HepG2 (cell line): Measurements from ENCODE around the gene ZNF177. TPM values are rescaled to one million over a fixed set of nuclear protein-coding genes. Genes with fewer than 3 reads are reported as not detected.

Experiments used
- ATAC-seq: fragments of 200-7000 bp; cut with Tn5 transposase; 3 replicates; pipeline ENCODE4 v1.9.1; 2020; ENCODE audit warnings: mild to moderate bottlenecking, moderate library complexity
- BruUV-seq: library from RNA; stranded (reverse); fragments of 400-500 nt; replicated peaks from 2 replicates; lab custom pipeline; 2021; lab: Mats Ljungman, UMichigan
- CTCF ChIA-PET: fragments of 300-600 bp; formaldehyde crosslinking; extraction: SDS; loops from one replicate; lab custom pipeline; 2021; ENCODE audit warnings: low total read pairs, inconsistent platforms, low intra/inter-chr PET ratio; lab: Yijun Ruan, JAX
- POLR2A ChIA-PET: fragments of 350-600 bp; sonication (Branson Sonifier 250); formaldehyde crosslinking; loops from one replicate; lab custom pipeline; 2020; ENCODE audit warnings: antibody characterized with exemption, inconsistent platforms; lab: Yijun Ruan, JAX
- DNase-seq: peaks from one replicate; pipeline ENCODE4 v3.0.0-alpha.2; 2015; ENCODE audit warnings: low spot score
- FAIRE-seq: peaks from 3 replicates; lab custom pipeline; 2011; peaks lifted over from hg19 to GRCh38; lab: Jason Lieb, UNC
- H2AFZ ChIP-seq: one replicate; pipeline ENCODE4 v1.6.1; 2011; ENCODE audit warnings: low read length, inconsistent platforms
- H3K27ac ChIP-seq: fragments of 300-600 bp; 3 replicates; pipeline ENCODE4 v1.8.0; 2011; ENCODE audit warnings: mixed run types, mild to moderate bottlenecking, mixed read lengths, low read length, inconsistent platforms; ENCODE audit not compliant: insufficient read depth; ENCODE audit errors: extremely low read length
- H3K27me3 ChIP-seq, 2 experiments: fragments of 200-600 bp in 1 of 2; 2 replicates in 1 of 2; 3 replicates in 1 of 2; pipeline versions ENCODE4 v1.6.0 to v1.8.0; 2011; ENCODE audit warnings: low read length in 2 of 2, mild to moderate bottlenecking in 2 of 2, moderate library complexity in 2 of 2, inconsistent platforms in 1 of 2; ENCODE audit not compliant: insufficient read depth in 2 of 2, control insufficient read depth in 1 of 2
- H3K36me3 ChIP-seq, 2 experiments: fragments of 200-600 bp in 1 of 2; replicated peaks in 1 of 2; 2 replicates in 1 of 2; 3 replicates in 1 of 2; pipeline versions ENCODE4 v1.5.1 to v1.8.0; 2011; ENCODE audit warnings: low read length in 2 of 2, inconsistent platforms in 1 of 2; ENCODE audit not compliant: insufficient read depth in 2 of 2, control insufficient read depth in 1 of 2
- H3K4me1 ChIP-seq: 2 replicates; pipeline ENCODE4 v1.5.1; 2012; ENCODE audit warnings: low read length, inconsistent platforms; ENCODE audit not compliant: insufficient read depth
- H3K4me2 ChIP-seq: 2 replicates; pipeline ENCODE4 v1.6.0; 2011; ENCODE audit warnings: low read depth, low read length, inconsistent platforms
- H3K4me3 ChIP-seq, 3 experiments: fragments of 200-600 bp in 1 of 3; sonication (generic), shearing (Covaris generic) in 1 of 3; replicated peaks in 1 of 3; 2 replicates each; pipeline ENCODE4 v1.5.1; 2011 to 2016; ENCODE audit warnings: low read length in 3 of 3, inconsistent platforms in 2 of 3, low read depth in 2 of 3, mild to moderate bottlenecking in 2 of 3, control low read depth in 1 of 3, mixed read lengths in 1 of 3; ENCODE audit not compliant: insufficient read depth in 1 of 3
- H3K79me2 ChIP-seq: one replicate; pipeline ENCODE4 v1.6.1; 2011; ENCODE audit warnings: low read length, inconsistent platforms; ENCODE audit not compliant: insufficient read depth
- H3K9ac ChIP-seq: 2 replicates; pipeline ENCODE4 v1.6.0; 2011; ENCODE audit warnings: mild to moderate bottlenecking, low read depth, low read length, inconsistent platforms; ENCODE audit not compliant: insufficient read depth
- H3K9me3 ChIP-seq: 2 replicates; pipeline ENCODE4 v1.5.1; 2012; ENCODE audit warnings: mild to moderate bottlenecking, low read length
- H4K20me1 ChIP-seq: 2 replicates; pipeline ENCODE4 v1.6.0; 2011; ENCODE audit warnings: inconsistent platforms, mild to moderate bottlenecking, low read length, moderate library complexity; ENCODE audit not compliant: insufficient read depth
- CC2D1A ChIP-seq: sonication (generic); formaldehyde crosslinking; IDR thresholded peaks from 2 replicates; pipeline ENCODE4 v1.8.1; 2023; ENCODE audit warnings: mild to moderate bottlenecking, missing genetic modification reagents
- E2F1 ChIP-seq: sonication (generic); formaldehyde crosslinking; IDR thresholded peaks from 2 replicates; pipeline ENCODE4 v1.5.0; 2020; ENCODE audit warnings: missing genetic modification reagents
- FOSL1 ChIP-seq: sonication (generic); formaldehyde crosslinking; IDR thresholded peaks from 2 replicates; pipeline ENCODE4 v1.9.0; 2021; ENCODE audit warnings: missing genetic modification reagents, borderline replicate concordance
- GABPB1 ChIP-seq: IDR thresholded peaks from 2 replicates; pipeline ENCODE4 v1.6.1; 2016; ENCODE audit warnings: mild to moderate bottlenecking, missing genetic modification reagents, moderate library complexity, missing compliant biosample characterization
- MAFF ChIP-seq: IDR thresholded peaks from 2 replicates; pipeline ENCODE4 v1.6.1; 2011; ENCODE audit warnings: low read depth, low read length, improper control_type of control experiment
- NCOA2 ChIP-seq: sonication (generic); formaldehyde crosslinking; IDR thresholded peaks from 2 replicates; pipeline ENCODE4 v1.8.0; 2022; ENCODE audit warnings: inconsistent platforms
- RBFOX2 ChIP-seq: fragments of 200-400 bp; formaldehyde crosslinking; IDR thresholded peaks from 2 replicates; pipeline ENCODE4 v1.6.1; 2017; ENCODE audit warnings: low read depth, mild to moderate bottlenecking, low read length
- RCOR2 ChIP-seq: IDR thresholded peaks from 2 replicates; pipeline ENCODE4 v1.6.1; 2016; ENCODE audit warnings: missing biosample characterization, missing genetic modification reagents
- RFXAP ChIP-seq: sonication (generic); formaldehyde crosslinking; IDR thresholded peaks from 2 replicates; pipeline ENCODE4 v1.4.0; 2020; ENCODE audit warnings: missing genetic modification reagents, borderline replicate concordance
- SNAPC4 ChIP-seq: sonication (generic); formaldehyde crosslinking; IDR thresholded peaks from 2 replicates; pipeline ENCODE4 v1.4.0; 2020; ENCODE audit warnings: mild to moderate bottlenecking, missing genetic modification reagents
- TAF1 ChIP-seq: sonication (generic); formaldehyde crosslinking; IDR thresholded peaks from 2 replicates; pipeline ENCODE4 v1.4.0; 2020; ENCODE audit warnings: missing genetic modification reagents
- ZBTB2 ChIP-seq: sonication (generic); formaldehyde crosslinking; IDR thresholded peaks from 2 replicates; pipeline ENCODE4 v1.8.0; 2022; ENCODE audit warnings: low read depth, missing genetic modification reagents
- ZKSCAN5 ChIP-seq: sonication (generic); formaldehyde crosslinking; IDR thresholded peaks from 2 replicates; pipeline ENCODE4 v1.5.1; 2020; ENCODE audit warnings: mild to moderate bottlenecking, missing genetic modification reagents
- ZNF556 ChIP-seq: sonication (generic); formaldehyde crosslinking; IDR thresholded peaks from 2 replicates; pipeline ENCODE4 v1.4.0; 2020; ENCODE audit warnings: mild to moderate bottlenecking, missing genetic modification reagents, borderline replicate concordance
- ZNF570 ChIP-seq: sonication (generic); formaldehyde crosslinking; IDR thresholded peaks from 2 replicates; pipeline ENCODE4 v1.4.0; 2020; ENCODE audit warnings: mild to moderate bottlenecking, missing genetic modification reagents, borderline replicate concordance
- ZSCAN5A ChIP-seq: sonication (generic); formaldehyde crosslinking; IDR thresholded peaks from 2 replicates; pipeline ENCODE4 v1.8.0; 2022; ENCODE audit warnings: mild to moderate bottlenecking, missing genetic modification reagents, borderline replicate concordance
- WGBS: methylation state at CpG from one replicate; pipeline ENCODE4 v1.1.6; 2017; ENCODE audit warnings: low lambda C conversion rate; 5-methylcytosine and 5-hydroxymethylcytosine counted together
- in situ Hi-C: cut with HindIII; loops from 2 replicates; pipeline ENCODE4 v1.10.0; 2017; ENCODE audit warnings: low pct_unique_long_range_greater_than_20kb; ENCODE audit not compliant: extremely low pct_ligation_motif_present
- intact Hi-C: fragments of 100-400 bp; cut with micrococcal nuclease; formaldehyde crosslinking; loops from one replicate; pipeline ENCODE4 v1.10.0; 2022; ENCODE audit not compliant: unreplicated experiment
- polyA plus RNA-seq, 8 experiments: library from polyadenylated mRNA; depleted of rRNA in 3 of 8; stranded (reverse) in 7 of 8; unstranded in 1 of 8; fragments of >200 nt; fragmentation: Illumina TruSeq in 4 of 8; extraction: Trizol in 4 of 8; gene quantifications; 2 replicates each; pipeline versions ENCODE4 v1.2.1 to v1.2.3, GENCODE V29; 2011 to 2016; ENCODE audit warnings: low read depth in 4 of 8, missing spikeins in 1 of 8, mixed read lengths in 1 of 8; ENCODE audit not compliant: insufficient read depth in 1 of 8
- total RNA-seq, 5 experiments: library from RNA; depleted of rRNA; stranded (reverse); fragments of >200 nt; fragmentation: Illumina TruSeq; extraction: Trizol; gene quantifications; 2 replicates each; pipeline ENCODE4 v1.2.3, GENCODE V29; 2016; ENCODE audit warnings: low read depth in 1 of 5

ZNF177 gene
- total and polyA plus RNA-seq, 2 of the 13 experiments (the other 11 are each of a cell fraction or from before 2014, with no cell fraction given), result 0.62 to 0.71 TPM

- Histone ChIP-seq H3K9me3 (peaks cover 16% of the 10 kb centered on the region), H3K4me3 (peak overlapping the region; percentile 34 to 74 (median 42); a peak in 5 of 6 replicates), H3K36me3 (0 out of 5 replicates have a peak, but pooled peaks cover 0 to 2% of the 10 kb centered on the region in 2 experiments), H4K20me1 (no peaks in the 10 kb centered on the region), H3K4me2 (peak overlapping the region; percentile 84), H3K27ac (peak overlapping the region; percentile 74), H3K9ac (peak overlapping the region; percentile 37; the same call in 1 of the 2 replicates), H3K27me3 (no peaks in the 10 kb centered on the region), H2AFZ (peak overlapping the region; percentile 82), H3K79me2 (no peaks in the 10 kb centered on the region), H3K4me1 (0 out of 2 replicates have a peak, but pooled peaks cover 10% of the 10 kb centered on the region)
- DNase-seq (peak; percentile 81), FAIRE-seq (peak; percentile 64), ATAC-seq (peak; percentile 82)
- no TSS peak for BruUV-seq
- CTCF ChIA-PET, result no interaction called here
- intact Hi-C loops, result loop anchor here (1.0 kb wide), 1 partner anchor 215 kb away; the partner anchor contains the start of gene ZNF426
- in situ Hi-C loops, result no loop called here
- 29% methylated on average over 9 of the region's 9 CpGs for WGBS
- POLR2A ChIA-PET, result interaction anchor here (0.8 kb wide), 1 partner anchor 112 kb away, joined by 3 read pairs; the partner anchor contains the start of gene ZNF266
- TF ChIP-seq RFXAP (CRISPR knock-in tag) (0 out of 2 replicates have a peak, but pooled peaks have one; percentile 48), CC2D1A (no peak), ZNF570 (no peak), RCOR2 (CRISPR knock-in tag) (no peak), NCOA2 (no peak), RBFOX2 (no peak), ZKSCAN5 (CRISPR knock-in tag) (peak; percentile 89), E2F1 (CRISPR knock-in tag) (peak; percentile 67), ZBTB2 (no peak), ZNF556 (CRISPR knock-in tag) (no peak), GABPB1 (CRISPR knock-in tag) (no peak), MAFF (no peak), SNAPC4 (CRISPR knock-in tag) (no peak), ZSCAN5A (CRISPR knock-in tag) (0 out of 2 replicates have a peak, but pooled peaks have one; percentile 20), TAF1 (CRISPR knock-in tag) (no peak), FOSL1 (CRISPR knock-in tag) (no peak)
Observed at GRCh38 chr19:9323557-9323918, 39.3 kb upstream of the ZNF177 start.
